Tibial nerve (tissue), 4 donors: ENCODE data around the gene RNF123. TPM values are rescaled to one million over a fixed set of nuclear protein-coding genes. Genes with fewer than 3 reads are reported as not detected.

Experiments
- DNase-seq, 2 donors: peaks; one replicate each; pipeline ENCODE4 v3.0.0-alpha.2; 2019; ENCODE audit warnings: low spot score in 2 of 2
- H3K27ac ChIP-seq, 4 donors: fragments of 200-600 bp; sonication (generic) in 3 of 4; one replicate each; pipeline ENCODE4 v1.5.1; 2017 to 2019; ENCODE audit warnings: mild to moderate bottlenecking in 1 of 4
- H3K27me3 ChIP-seq, 2 donors: fragments of 200-600 bp; sonication (generic) in 1 of 2; one replicate each; pipeline versions ENCODE4 v1.5.1 to v1.6.0; 2017 to 2019
- H3K36me3 ChIP-seq, 3 donors: fragments of 200-600 bp; sonication (generic); one replicate each; pipeline ENCODE4 v1.5.1; 2018 to 2019
- H3K4me1 ChIP-seq, 4 donors: fragments of 200-600 bp; sonication (generic) in 3 of 4; one replicate each; pipeline ENCODE4 v1.5.1; 2017 to 2019
- H3K4me3 ChIP-seq, 4 donors: fragments of 200-600 bp; sonication (generic) in 3 of 4; one replicate each; pipeline ENCODE4 v1.5.1; 2017 to 2019; ENCODE audit warnings: mild to moderate bottlenecking in 1 of 4, moderate library complexity in 1 of 4
- H3K9me3 ChIP-seq, 4 donors: fragments of 200-600 bp; sonication (generic) in 3 of 4; one replicate each; pipeline ENCODE4 v1.5.1; 2017 to 2019
- EP300 ChIP-seq, 2 donors: sonication (generic); formaldehyde crosslinking; IDR thresholded peaks; one replicate each; pipeline ENCODE4 v1.6.1; 2017; ENCODE audit warnings: antibody characterized with exemption in 2 of 2, mild to moderate bottlenecking in 1 of 2
- POLR2A ChIP-seq, 2 donors: fragments of 450-650 bp; IDR thresholded peaks; one replicate each; pipeline ENCODE4 v1.6.1; 2017; ENCODE audit warnings: antibody characterized with exemption in 2 of 2, mild to moderate bottlenecking in 2 of 2, moderate library complexity in 2 of 2
- WGBS, 2 donors: methylation state at CpG; one replicate each; pipeline ENCODE4 v1.1.5; 2018; 5-methylcytosine and 5-hydroxymethylcytosine counted together
- total RNA-seq, 4 donors: library from RNA; depleted of rRNA; stranded (reverse); fragments of >200 nt; gene quantifications; one replicate each; pipeline ENCODE4 v1.1.0, GENCODE V29; 2016
- TF ChIP-seq, protein P1 (sequence below), 5 experiments: fragments of 200-600 bp in 3 of 5; fragments of 450-650 bp in 2 of 5; sonication (generic) in 3 of 5; IDR thresholded peaks; one replicate each; pipeline ENCODE4 v1.5.1; 2016 to 2019; ENCODE audit warnings: antibody characterized with exemption in 5 of 5, mild to moderate bottlenecking in 3 of 5, moderate library complexity in 2 of 5

RNF123 gene
- total RNA-seq, 4 donors from 2014 or later: 32.9 to 64.7 (median 39.1) TPM

- no peak for DNase-seq
- Histone ChIP-seq H3K4me1 (peaks cover 0 to 7% (median 0%) of the 10 kb centered on the region in 4 donors), H3K27ac (no peak overlapping the region), H3K27me3 (peaks cover 0 to 6% of the 10 kb centered on the region in 2 donors), H3K36me3 (no peaks in the 10 kb centered on the region), H3K4me3 (no peak overlapping the region), H3K9me3 (no peaks in the 10 kb centered on the region)
- 57 to 64% methylated on average over 24 to 25 of the region's 25 CpGs for WGBS, 2 donors
- no peak for TF ChIP-seq EP300 (IDR thresholded peaks at IDR 0.05)
- no peak for TF ChIP-seq POLR2A (IDR thresholded peaks at IDR 0.05)
- TF ChIP-seq, protein P1, sequence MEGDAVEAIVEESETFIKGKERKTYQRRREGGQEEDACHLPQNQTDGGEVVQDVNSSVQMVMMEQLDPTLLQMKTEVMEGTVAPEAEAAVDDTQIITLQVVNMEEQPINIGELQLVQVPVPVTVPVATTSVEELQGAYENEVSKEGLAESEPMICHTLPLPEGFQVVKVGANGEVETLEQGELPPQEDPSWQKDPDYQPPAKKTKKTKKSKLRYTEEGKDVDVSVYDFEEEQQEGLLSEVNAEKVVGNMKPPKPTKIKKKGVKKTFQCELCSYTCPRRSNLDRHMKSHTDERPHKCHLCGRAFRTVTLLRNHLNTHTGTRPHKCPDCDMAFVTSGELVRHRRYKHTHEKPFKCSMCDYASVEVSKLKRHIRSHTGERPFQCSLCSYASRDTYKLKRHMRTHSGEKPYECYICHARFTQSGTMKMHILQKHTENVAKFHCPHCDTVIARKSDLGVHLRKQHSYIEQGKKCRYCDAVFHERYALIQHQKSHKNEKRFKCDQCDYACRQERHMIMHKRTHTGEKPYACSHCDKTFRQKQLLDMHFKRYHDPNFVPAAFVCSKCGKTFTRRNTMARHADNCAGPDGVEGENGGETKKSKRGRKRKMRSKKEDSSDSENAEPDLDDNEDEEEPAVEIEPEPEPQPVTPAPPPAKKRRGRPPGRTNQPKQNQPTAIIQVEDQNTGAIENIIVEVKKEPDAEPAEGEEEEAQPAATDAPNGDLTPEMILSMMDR (IDR thresholded peaks at IDR 0.05): no peak
Observed at GRCh38 chr3:49667701-49668413, 21.5 kb upstream of the RNF123 start.

GRCh38 chr3:49668414-49668797 lies 21.0 kb upstream of the RNF123 start:
- no peaks in the 10 kb centered on the region for H3K36me3 ChIP-seq
- DNase-seq: no peak
- peaks cover 0 to 6% of the 10 kb centered on the region in 2 donors for H3K27me3 ChIP-seq
- no peak overlapping the region for H3K27ac ChIP-seq
- no peak for TF ChIP-seq EP300 (IDR thresholded peaks at IDR 0.05)
- TF ChIP-seq, protein P1 (IDR thresholded peaks at IDR 0.05): no peak
- TF ChIP-seq POLR2A (IDR thresholded peaks at IDR 0.05): no peak
- H3K4me1 ChIP-seq: peaks cover 0 to 10% (median 2%) of the 10 kb centered on the region in 4 donors
- whole genome bisulfite sequencing, 2 donors: 14 to 19% methylated on average over 5 of the region's 5 CpGs
- peaks cover 0 to 3% (median 0%) of the 10 kb centered on the region in 4 donors for H3K9me3 ChIP-seq
- H3K4me3 ChIP-seq: no peak overlapping the region

DNA sequence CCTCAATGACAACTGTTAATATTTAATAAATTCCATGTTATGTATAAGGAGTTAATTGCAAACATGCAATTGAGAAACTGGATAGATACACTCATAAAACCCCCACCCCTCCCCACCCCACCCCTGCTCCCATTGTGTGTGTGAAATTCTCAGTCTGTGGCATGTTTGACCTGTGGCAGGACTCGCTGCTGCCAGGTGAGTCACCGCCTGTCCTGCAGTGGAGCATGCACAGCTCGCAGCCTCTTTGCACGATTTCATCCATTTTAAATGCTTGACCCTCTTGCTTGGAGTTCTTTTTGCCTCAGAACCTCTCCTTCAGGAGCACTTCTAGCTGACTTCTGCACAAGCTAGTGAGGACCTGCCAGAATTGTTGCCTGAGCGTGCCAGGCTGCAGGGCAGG lies 20.5 kb upstream of the RNF123 start:
- 53 to 55% methylated on average over 5 of the region's 5 CpGs for WGBS, 2 donors
- Histone ChIP-seq H3K27me3 (peaks cover 0 to 6% of the 10 kb centered on the region in 2 donors), H3K4me1 (peaks cover 0 to 14% (median 2%) of the 10 kb centered on the region in 4 donors)

GRCh38 chr3:49669352-49669751 lies 20.0 kb upstream of the RNF123 start:
- TF ChIP-seq, protein P1 (IDR thresholded peaks at IDR 0.05): no peak
- TF ChIP-seq POLR2A (IDR thresholded peaks at IDR 0.05) (no peak), EP300 (IDR thresholded peaks at IDR 0.05) (no peak)
- 64 to 76% methylated on average over 2 to 3 of the region's 3 CpGs for WGBS, 2 donors
- Histone ChIP-seq H3K4me1 (peaks cover 0 to 14% (median 2%) of the 10 kb centered on the region in 4 donors), H3K9me3 (peaks cover 0 to 5% (median 0%) of the 10 kb centered on the region in 4 donors), H3K36me3 (no peaks in the 10 kb centered on the region), H3K27me3 (peaks cover 0 to 6% of the 10 kb centered on the region in 2 donors), H3K4me3 (no peak overlapping the region), H3K27ac (no peak overlapping the region)
- DNase-seq: no peak

More for the DNA sequence above, 20.5 kb upstream of the RNF123 start:
- peaks cover 0 to 5% (median 0%) of the 10 kb centered on the region in 4 donors for H3K9me3 ChIP-seq
- TF ChIP-seq EP300 (IDR thresholded peaks at IDR 0.05) (no peak), POLR2A (IDR thresholded peaks at IDR 0.05) (no peak)
- TF ChIP-seq, protein P1 (IDR thresholded peaks at IDR 0.05): no peak
- H3K27ac ChIP-seq: no peak overlapping the region
- no peaks in the 10 kb centered on the region for H3K36me3 ChIP-seq
- DNase-seq: no peak
- H3K4me3 ChIP-seq: no peak overlapping the region

DNA sequence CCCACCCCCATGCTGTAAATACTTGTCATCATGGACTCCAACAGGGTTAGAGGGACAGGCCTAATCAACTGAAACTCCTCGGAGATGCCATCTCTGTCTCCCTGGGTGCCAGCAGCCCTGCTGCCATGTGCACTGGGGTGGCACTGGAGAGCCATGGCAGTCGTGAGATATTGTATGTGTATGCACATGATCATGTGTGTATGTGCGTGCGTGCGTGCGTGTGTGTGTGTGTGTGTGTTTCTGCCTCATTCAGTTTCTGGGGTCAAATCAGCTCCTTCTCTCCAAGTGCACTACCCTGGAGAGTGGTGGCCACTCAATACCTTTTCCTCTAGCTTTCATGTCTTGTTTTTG lies 18.4 kb upstream of the RNF123 start:
- peaks cover 0 to 4% (median 0%) of the 10 kb centered on the region in 3 donors for H3K36me3 ChIP-seq
- H3K27ac ChIP-seq: no peak overlapping the region
- H3K4me1 ChIP-seq: peaks cover 0 to 28% (median 13%) of the 10 kb centered on the region in 4 donors
- peaks cover 0 to 5% (median 0%) of the 10 kb centered on the region in 4 donors for H3K9me3 ChIP-seq
- TF ChIP-seq POLR2A (IDR thresholded peaks at IDR 0.05) (no peak), EP300 (IDR thresholded peaks at IDR 0.05) (no peak)
- TF ChIP-seq, protein P1 (IDR thresholded peaks at IDR 0.05): no peak
- WGBS, 2 donors: 55 to 65% methylated on average over 6 of the region's 6 CpGs
- no peak overlapping the region for H3K4me3 ChIP-seq
- H3K27me3 ChIP-seq: peaks cover 0 to 5% of the 10 kb centered on the region in 2 donors
- DNase-seq: no peak
